ENCODE data around the gene DNASE1L3.

Gene DNASE1L3

GRCh38 chr3:58161435-58162398 is 49.1 kb downstream of the DNASE1L3 start:
- no peak overlapping the region for H3K4me3 ChIP-seq (ENCODE audit: low read length in 2 of 2)
- H3K36me3 ChIP-seq (ENCODE audit: control insufficient read depth in 2 of 2, insufficient read depth in 2 of 2, low read length in 2 of 2): peaks cover 86 to 90% of the 10 kb centered on the region in 2 donors
- peak overlapping the region in 1 of 2 donors; percentile 6 for H3K27ac ChIP-seq (ENCODE audit: low read depth in 2 of 2, low read length in 2 of 2)
- no peak overlapping the region for H3K9ac ChIP-seq (ENCODE audit: low read depth in 1 of 2, low read length in 2 of 2)
- peaks cover 0 to 6% of the 10 kb centered on the region in 2 donors for H3K4me1 ChIP-seq (ENCODE audit: control insufficient read depth in 2 of 2, insufficient read depth in 2 of 2, low read length in 2 of 2)
- H3K27me3 ChIP-seq (ENCODE audit: control insufficient read depth in 2 of 2, insufficient read depth in 2 of 2, low read length in 2 of 2): no peaks in the 10 kb centered on the region
- no peaks in the 10 kb centered on the region for H3K9me3 ChIP-seq (ENCODE audit: control insufficient read depth in 2 of 2, low read length in 2 of 2)

- Histone ChIP-seq H3K27me3 (ENCODE audit: control insufficient read depth in 2 of 2, insufficient read depth in 2 of 2, low read length in 2 of 2) (no peaks in the 10 kb centered on the region), H3K4me3 (ENCODE audit: low read length in 2 of 2) (no peak overlapping the region)
These were observed 50.4 kb downstream of the DNASE1L3 start for GRCh38 chr3:58160399-58160798.

GRCh38 chr3:58158442-58159153 is 52.2 kb downstream of the DNASE1L3 start:
- Histone ChIP-seq H3K4me1 (ENCODE audit: control insufficient read depth in 2 of 2, insufficient read depth in 2 of 2, low read length in 2 of 2) (no peaks in the 10 kb centered on the region), H3K9me3 (ENCODE audit: control insufficient read depth in 2 of 2, low read length in 2 of 2) (no peaks in the 10 kb centered on the region), H3K27me3 (ENCODE audit: control insufficient read depth in 2 of 2, insufficient read depth in 2 of 2, low read length in 2 of 2) (no peaks in the 10 kb centered on the region), H3K27ac (ENCODE audit: low read depth in 2 of 2, low read length in 2 of 2) (no peak overlapping the region), H3K9ac (ENCODE audit: low read depth in 1 of 2, low read length in 2 of 2) (no peak overlapping the region), H3K4me3 (ENCODE audit: low read length in 2 of 2) (no peak overlapping the region), H3K36me3 (ENCODE audit: control insufficient read depth in 2 of 2, insufficient read depth in 2 of 2, low read length in 2 of 2) (peaks cover 88 to 89% of the 10 kb centered on the region in 2 donors)

More at GRCh38 chr3:58160399-58160798, 50.4 kb downstream of the DNASE1L3 start:
- Histone ChIP-seq H3K36me3 (ENCODE audit: control insufficient read depth in 2 of 2, insufficient read depth in 2 of 2, low read length in 2 of 2) (peaks cover 92 to 96% of the 10 kb centered on the region in 2 donors), H3K9me3 (ENCODE audit: control insufficient read depth in 2 of 2, low read length in 2 of 2) (no peaks in the 10 kb centered on the region), H3K9ac (ENCODE audit: low read depth in 1 of 2, low read length in 2 of 2) (no peak overlapping the region), H3K27ac (ENCODE audit: low read depth in 2 of 2, low read length in 2 of 2) (no peak overlapping the region), H3K4me1 (ENCODE audit: control insufficient read depth in 2 of 2, insufficient read depth in 2 of 2, low read length in 2 of 2) (peaks cover 0 to 6% of the 10 kb centered on the region in 2 donors)

- Histone ChIP-seq H3K9me3 (ENCODE audit: control insufficient read depth in 2 of 2, low read length in 2 of 2) (no peaks in the 10 kb centered on the region), H3K9ac (ENCODE audit: low read depth in 1 of 2, low read length in 2 of 2) (no peak overlapping the region), H3K27ac (ENCODE audit: low read depth in 2 of 2, low read length in 2 of 2) (no peak overlapping the region), H3K27me3 (ENCODE audit: control insufficient read depth in 2 of 2, insufficient read depth in 2 of 2, low read length in 2 of 2) (no peaks in the 10 kb centered on the region), H3K4me1 (ENCODE audit: control insufficient read depth in 2 of 2, insufficient read depth in 2 of 2, low read length in 2 of 2) (no peaks in the 10 kb centered on the region), H3K4me3 (ENCODE audit: low read length in 2 of 2) (no peak overlapping the region), H3K36me3 (ENCODE audit: control insufficient read depth in 2 of 2, insufficient read depth in 2 of 2, low read length in 2 of 2) (peaks cover 88 to 89% of the 10 kb centered on the region in 2 donors)
These were observed 53.1 kb downstream of the DNASE1L3 start for GRCh38 chr3:58157700-58158099.

- H3K9ac ChIP-seq (ENCODE audit: low read depth in 1 of 2, low read length in 2 of 2): no peak overlapping the region
- H3K9me3 ChIP-seq (ENCODE audit: control insufficient read depth in 2 of 2, low read length in 2 of 2): no peaks in the 10 kb centered on the region
- no peak overlapping the region for H3K27ac ChIP-seq (ENCODE audit: low read depth in 2 of 2, low read length in 2 of 2)
- H3K36me3 ChIP-seq (ENCODE audit: control insufficient read depth in 2 of 2, insufficient read depth in 2 of 2, low read length in 2 of 2): peaks cover 87 to 88% of the 10 kb centered on the region in 2 donors
- no peak overlapping the region for H3K4me3 ChIP-seq (ENCODE audit: low read length in 2 of 2)
- H3K4me1 ChIP-seq (ENCODE audit: control insufficient read depth in 2 of 2, insufficient read depth in 2 of 2, low read length in 2 of 2): no peaks in the 10 kb centered on the region
- H3K27me3 ChIP-seq (ENCODE audit: control insufficient read depth in 2 of 2, insufficient read depth in 2 of 2, low read length in 2 of 2): no peaks in the 10 kb centered on the region
These were observed 54.9 kb downstream of the DNASE1L3 start for GRCh38 chr3:58155838-58156237.

- Histone ChIP-seq H3K27ac (ENCODE audit: low read depth in 2 of 2, low read length in 2 of 2) (no peak overlapping the region), H3K27me3 (ENCODE audit: control insufficient read depth in 2 of 2, insufficient read depth in 2 of 2, low read length in 2 of 2) (no peaks in the 10 kb centered on the region), H3K36me3 (ENCODE audit: control insufficient read depth in 2 of 2, insufficient read depth in 2 of 2, low read length in 2 of 2) (peaks cover 90 to 91% of the 10 kb centered on the region in 2 donors), H3K9ac (ENCODE audit: low read depth in 1 of 2, low read length in 2 of 2) (no peak overlapping the region), H3K4me3 (ENCODE audit: low read length in 2 of 2) (no peak overlapping the region), H3K9me3 (ENCODE audit: control insufficient read depth in 2 of 2, low read length in 2 of 2) (no peaks in the 10 kb centered on the region), H3K4me1 (ENCODE audit: control insufficient read depth in 2 of 2, insufficient read depth in 2 of 2, low read length in 2 of 2) (no peaks in the 10 kb centered on the region)
These were observed 55.9 kb downstream of the DNASE1L3 start for GRCh38 chr3:58154626-58155449.

- no peaks in the 10 kb centered on the region for H3K9me3 ChIP-seq (ENCODE audit: control insufficient read depth in 2 of 2, low read length in 2 of 2)
- no peaks in the 10 kb centered on the region for H3K27me3 ChIP-seq (ENCODE audit: control insufficient read depth in 2 of 2, insufficient read depth in 2 of 2, low read length in 2 of 2)
- no peak overlapping the region for H3K27ac ChIP-seq (ENCODE audit: low read depth in 2 of 2, low read length in 2 of 2)
- peaks cover 90 to 91% of the 10 kb centered on the region in 2 donors for H3K36me3 ChIP-seq (ENCODE audit: control insufficient read depth in 2 of 2, insufficient read depth in 2 of 2, low read length in 2 of 2)
- H3K4me3 ChIP-seq (ENCODE audit: low read length in 2 of 2): no peak overlapping the region
- no peak overlapping the region for H3K9ac ChIP-seq (ENCODE audit: low read depth in 1 of 2, low read length in 2 of 2)
- no peaks in the 10 kb centered on the region for H3K4me1 ChIP-seq (ENCODE audit: control insufficient read depth in 2 of 2, insufficient read depth in 2 of 2, low read length in 2 of 2)
These were observed 57.4 kb downstream of the DNASE1L3 start for GRCh38 chr3:58153371-58153770.

GRCh38 chr3:58152225-58153015 is 58.4 kb downstream of the DNASE1L3 start:
- no peak overlapping the region for H3K27ac ChIP-seq (ENCODE audit: low read depth in 2 of 2, low read length in 2 of 2)
- no peaks in the 10 kb centered on the region for H3K4me1 ChIP-seq (ENCODE audit: control insufficient read depth in 2 of 2, insufficient read depth in 2 of 2, low read length in 2 of 2)
- H3K36me3 ChIP-seq (ENCODE audit: control insufficient read depth in 2 of 2, insufficient read depth in 2 of 2, low read length in 2 of 2): peaks cover 90 to 92% of the 10 kb centered on the region in 2 donors

GRCh38 chr3:58151637-58152036 is 59.1 kb downstream of the DNASE1L3 start:
- Histone ChIP-seq H3K27ac (ENCODE audit: low read depth in 2 of 2, low read length in 2 of 2) (no peak overlapping the region), H3K4me3 (ENCODE audit: low read length in 2 of 2) (no peak overlapping the region), H3K4me1 (ENCODE audit: control insufficient read depth in 2 of 2, insufficient read depth in 2 of 2, low read length in 2 of 2) (no peaks in the 10 kb centered on the region), H3K36me3 (ENCODE audit: control insufficient read depth in 2 of 2, insufficient read depth in 2 of 2, low read length in 2 of 2) (peaks cover 90 to 92% of the 10 kb centered on the region in 2 donors), H3K9me3 (ENCODE audit: control insufficient read depth in 2 of 2, low read length in 2 of 2) (no peaks in the 10 kb centered on the region), H3K9ac (ENCODE audit: low read depth in 1 of 2, low read length in 2 of 2) (no peak overlapping the region), H3K27me3 (ENCODE audit: control insufficient read depth in 2 of 2, insufficient read depth in 2 of 2, low read length in 2 of 2) (no peaks in the 10 kb centered on the region)

More at GRCh38 chr3:58152225-58153015, 58.4 kb downstream of the DNASE1L3 start:
- Histone ChIP-seq H3K27me3 (ENCODE audit: control insufficient read depth in 2 of 2, insufficient read depth in 2 of 2, low read length in 2 of 2) (no peaks in the 10 kb centered on the region), H3K9ac (ENCODE audit: low read depth in 1 of 2, low read length in 2 of 2) (no peak overlapping the region), H3K4me3 (ENCODE audit: low read length in 2 of 2) (no peak overlapping the region), H3K9me3 (ENCODE audit: control insufficient read depth in 2 of 2, low read length in 2 of 2) (no peaks in the 10 kb centered on the region)

All from mucosa of rectum (tissue), 2 donors.